Measurements from ENCODE around the gene RAB7B. TPM values are rescaled to one million over a fixed set of nuclear protein-coding genes. Genes with fewer than 3 reads are reported as not detected.

The RAB7B gene
- total and polyA plus RNA-seq, 2 donors from 2014 or later, result 0.73 to 2.0 TPM

DNA sequence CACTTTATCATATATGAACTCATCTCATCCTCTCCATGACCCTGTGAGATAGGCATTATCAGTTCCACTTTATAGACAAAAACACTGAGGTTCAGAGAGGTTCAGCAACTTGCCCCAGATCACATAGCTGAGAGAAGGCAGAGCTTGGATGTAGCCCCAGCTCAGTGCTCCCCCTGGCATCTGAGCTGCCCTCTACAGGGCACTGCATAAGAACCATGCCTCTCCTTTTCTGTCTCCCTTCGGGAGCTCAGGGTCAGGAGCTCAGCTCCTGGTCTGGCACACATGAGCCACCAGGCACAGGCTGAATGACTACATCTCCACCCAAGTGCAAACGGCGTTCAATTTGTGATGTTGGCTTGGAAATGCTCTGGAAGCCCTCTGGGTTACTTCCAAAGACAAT lies 16.9 kb downstream of the RAB7B start:
- Histone ChIP-seq H3K9me3 (ENCODE audit: control insufficient read depth in 2 of 3, insufficient read depth in 1 of 3, low read length in 3 of 3) (no peaks in the 10 kb centered on the region), H3K36me3 (ENCODE audit: control insufficient read depth in 2 of 3, insufficient read depth in 3 of 3, low read length in 3 of 3) (no peaks in the 10 kb centered on the region), H3K4me3 (ENCODE audit: low read length in 3 of 3) (no peak overlapping the region), H3K9ac (ENCODE audit: low read length in 3 of 3) (no peak overlapping the region), H3K4me1 (ENCODE audit: control insufficient read depth in 2 of 3, insufficient read depth in 2 of 3, low read depth in 1 of 3, low read length in 3 of 3) (no peaks in the 10 kb centered on the region), H3K27me3 (ENCODE audit: control insufficient read depth, insufficient read depth, low read length) (no peaks in the 10 kb centered on the region), H3K27ac (ENCODE audit: low read depth in 2 of 2, low read length in 2 of 2) (no peak overlapping the region)
- intact Hi-C loops (cut with DNase I), result no loop called here
- TF ChIP-seq, protein P1, sequence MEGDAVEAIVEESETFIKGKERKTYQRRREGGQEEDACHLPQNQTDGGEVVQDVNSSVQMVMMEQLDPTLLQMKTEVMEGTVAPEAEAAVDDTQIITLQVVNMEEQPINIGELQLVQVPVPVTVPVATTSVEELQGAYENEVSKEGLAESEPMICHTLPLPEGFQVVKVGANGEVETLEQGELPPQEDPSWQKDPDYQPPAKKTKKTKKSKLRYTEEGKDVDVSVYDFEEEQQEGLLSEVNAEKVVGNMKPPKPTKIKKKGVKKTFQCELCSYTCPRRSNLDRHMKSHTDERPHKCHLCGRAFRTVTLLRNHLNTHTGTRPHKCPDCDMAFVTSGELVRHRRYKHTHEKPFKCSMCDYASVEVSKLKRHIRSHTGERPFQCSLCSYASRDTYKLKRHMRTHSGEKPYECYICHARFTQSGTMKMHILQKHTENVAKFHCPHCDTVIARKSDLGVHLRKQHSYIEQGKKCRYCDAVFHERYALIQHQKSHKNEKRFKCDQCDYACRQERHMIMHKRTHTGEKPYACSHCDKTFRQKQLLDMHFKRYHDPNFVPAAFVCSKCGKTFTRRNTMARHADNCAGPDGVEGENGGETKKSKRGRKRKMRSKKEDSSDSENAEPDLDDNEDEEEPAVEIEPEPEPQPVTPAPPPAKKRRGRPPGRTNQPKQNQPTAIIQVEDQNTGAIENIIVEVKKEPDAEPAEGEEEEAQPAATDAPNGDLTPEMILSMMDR (IDR thresholded peaks at IDR 0.05; ENCODE audit: borderline replicate concordance, extremely low read depth, insufficient read depth), result no peak
- no peak for FAIRE-seq
- DNase-seq, result no peak

DNA sequence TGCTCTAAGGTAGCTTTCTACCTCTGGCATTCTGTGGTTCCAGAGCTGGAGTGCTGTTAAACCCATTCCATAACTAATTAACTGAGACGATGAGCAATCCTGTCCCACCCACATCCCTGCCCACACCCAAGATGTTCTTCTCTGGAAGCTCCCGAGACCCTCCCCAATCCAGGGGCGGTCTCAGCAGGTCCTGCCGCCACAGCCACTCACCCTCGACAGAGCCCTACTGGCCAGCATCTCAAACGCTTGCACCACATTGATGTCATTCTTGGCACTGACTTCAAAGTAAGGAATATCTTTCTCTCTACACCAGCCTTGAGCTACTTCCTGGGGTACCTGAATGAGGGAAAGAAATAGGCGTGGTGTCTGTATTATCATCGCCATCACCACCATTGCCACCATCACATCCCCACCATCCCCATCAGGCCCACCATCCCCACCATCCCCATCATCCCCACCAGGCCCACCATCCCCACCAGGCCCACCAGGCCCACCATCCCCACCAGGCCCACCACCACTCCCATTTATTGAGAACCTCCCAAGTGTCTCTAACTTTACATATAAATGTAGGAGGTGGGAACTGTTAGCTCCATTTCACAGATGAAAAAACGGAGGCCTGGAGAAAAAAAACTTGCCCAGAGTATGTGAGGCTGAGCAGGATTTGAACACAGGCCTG lies 17.7 kb downstream of the RAB7B start:
- no peaks in the 10 kb centered on the region for H3K36me3 ChIP-seq (ENCODE audit: control insufficient read depth in 2 of 3, insufficient read depth in 3 of 3, low read length in 3 of 3)
- intact Hi-C loops (cut with DNase I), result no loop called here
- FAIRE-seq (no peak), DNase-seq (no peak)
- no peaks in the 10 kb centered on the region for H3K27me3 ChIP-seq (ENCODE audit: control insufficient read depth, insufficient read depth, low read length)
- TF ChIP-seq, protein P1 (IDR thresholded peaks at IDR 0.05; ENCODE audit: borderline replicate concordance, extremely low read depth, insufficient read depth), result no peak
- H3K4me3 ChIP-seq (ENCODE audit: low read length in 3 of 3), result no peak overlapping the region
- H3K27ac ChIP-seq (ENCODE audit: low read depth in 2 of 2, low read length in 2 of 2), result no peak overlapping the region
- H3K4me1 ChIP-seq (ENCODE audit: control insufficient read depth in 2 of 3, insufficient read depth in 2 of 3, low read depth in 1 of 3, low read length in 3 of 3), result no peaks in the 10 kb centered on the region
- no peak overlapping the region for H3K9ac ChIP-seq (ENCODE audit: low read length in 3 of 3)
- no peaks in the 10 kb centered on the region for H3K9me3 ChIP-seq (ENCODE audit: control insufficient read depth in 2 of 3, insufficient read depth in 1 of 3, low read length in 3 of 3)

DNA sequence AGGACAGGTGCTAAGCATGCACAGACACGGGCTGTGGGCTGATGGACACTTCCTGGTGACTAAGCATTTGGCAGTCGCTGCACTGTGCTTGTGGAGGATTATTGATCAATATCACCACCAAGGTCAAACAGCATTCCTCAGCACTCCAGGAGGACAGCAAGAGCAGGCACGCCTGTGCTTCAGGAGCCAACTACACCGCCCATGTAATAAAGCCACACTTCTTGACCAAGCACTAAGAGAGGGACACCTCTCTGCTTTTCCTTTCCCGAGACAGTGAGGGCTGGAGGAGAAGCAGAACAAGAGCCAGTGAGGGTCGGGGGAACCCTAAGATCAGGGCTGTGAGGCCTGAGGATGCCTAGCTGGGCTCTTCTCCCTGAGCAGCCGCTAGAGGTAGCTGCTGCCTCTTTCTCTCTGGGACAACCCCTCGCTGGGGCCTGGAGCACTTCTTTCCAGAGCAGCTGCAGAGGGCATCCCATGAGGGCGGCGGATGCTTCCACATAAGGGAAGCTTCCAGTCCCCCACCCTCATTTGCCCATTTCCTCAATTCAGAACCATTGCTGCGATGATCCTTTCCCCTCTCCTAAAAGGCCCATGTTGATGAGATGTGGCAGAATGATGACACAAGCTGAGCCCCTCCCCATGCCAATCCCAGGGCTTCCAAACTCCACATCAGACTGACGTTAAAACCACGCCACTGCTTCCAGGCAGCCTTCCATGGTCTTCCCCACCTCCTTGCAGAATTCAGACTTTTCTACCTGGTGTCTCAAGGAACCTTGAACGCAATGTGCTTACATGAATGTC lies 19.1 kb downstream of the RAB7B start:
- peak in 3 of 5 donors; percentile 51 to 85 (median 58) for DNase-seq
- TF ChIP-seq, protein P1 (IDR thresholded peaks at IDR 0.05; ENCODE audit: borderline replicate concordance, extremely low read depth, insufficient read depth), result peak; percentile 63
- intact Hi-C loops (cut with DNase I), result no loop called here
- Histone ChIP-seq H3K9me3 (ENCODE audit: control insufficient read depth in 2 of 3, insufficient read depth in 1 of 3, low read length in 3 of 3) (no peaks in the 10 kb centered on the region), H3K27me3 (ENCODE audit: control insufficient read depth, insufficient read depth, low read length) (no peaks in the 10 kb centered on the region), H3K36me3 (ENCODE audit: control insufficient read depth in 2 of 3, insufficient read depth in 3 of 3, low read length in 3 of 3) (no peaks in the 10 kb centered on the region), H3K4me1 (ENCODE audit: control insufficient read depth in 2 of 3, insufficient read depth in 2 of 3, low read depth in 1 of 3, low read length in 3 of 3) (no peaks in the 10 kb centered on the region), H3K4me3 (ENCODE audit: low read length in 3 of 3) (no peak overlapping the region), H3K27ac (ENCODE audit: low read depth in 2 of 2, low read length in 2 of 2) (no peak overlapping the region), H3K9ac (ENCODE audit: low read length in 3 of 3) (no peak overlapping the region)
- FAIRE-seq, result no peak

All from kidney (tissue), 14 donors.